ENCODE data around the gene CCDC68.
A peak's percentile ranks its signal among the peaks of the same experiment; 100 is the strongest.

- TF ChIP-seq, protein P1, sequence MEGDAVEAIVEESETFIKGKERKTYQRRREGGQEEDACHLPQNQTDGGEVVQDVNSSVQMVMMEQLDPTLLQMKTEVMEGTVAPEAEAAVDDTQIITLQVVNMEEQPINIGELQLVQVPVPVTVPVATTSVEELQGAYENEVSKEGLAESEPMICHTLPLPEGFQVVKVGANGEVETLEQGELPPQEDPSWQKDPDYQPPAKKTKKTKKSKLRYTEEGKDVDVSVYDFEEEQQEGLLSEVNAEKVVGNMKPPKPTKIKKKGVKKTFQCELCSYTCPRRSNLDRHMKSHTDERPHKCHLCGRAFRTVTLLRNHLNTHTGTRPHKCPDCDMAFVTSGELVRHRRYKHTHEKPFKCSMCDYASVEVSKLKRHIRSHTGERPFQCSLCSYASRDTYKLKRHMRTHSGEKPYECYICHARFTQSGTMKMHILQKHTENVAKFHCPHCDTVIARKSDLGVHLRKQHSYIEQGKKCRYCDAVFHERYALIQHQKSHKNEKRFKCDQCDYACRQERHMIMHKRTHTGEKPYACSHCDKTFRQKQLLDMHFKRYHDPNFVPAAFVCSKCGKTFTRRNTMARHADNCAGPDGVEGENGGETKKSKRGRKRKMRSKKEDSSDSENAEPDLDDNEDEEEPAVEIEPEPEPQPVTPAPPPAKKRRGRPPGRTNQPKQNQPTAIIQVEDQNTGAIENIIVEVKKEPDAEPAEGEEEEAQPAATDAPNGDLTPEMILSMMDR (conservative IDR thresholded peaks at IDR 0.05; ENCODE audit: low read depth, low read length) = no peak
- no peak for TF ChIP-seq RCOR1 (IDR thresholded peaks at IDR 0.05; ENCODE audit: insufficient replicate concordance, low read length)
- no peak for TF ChIP-seq MAFK (IDR thresholded peaks at IDR 0.05; ENCODE audit: low read depth, low read length)
- TF ChIP-seq POLR2A (IDR thresholded peaks at IDR 0.05; ENCODE audit: low read depth, low read length) = no peak
- no peak for TF ChIP-seq SMC3 (IDR thresholded peaks at IDR 0.05; ENCODE audit: low read depth, low read length)
- no peak for TF ChIP-seq RAD21 (IDR thresholded peaks at IDR 0.05; ENCODE audit: low read length)
- no peak for TF ChIP-seq MXI1 (IDR thresholded peaks at IDR 0.05; ENCODE audit: borderline replicate concordance, low read depth, low read length)
- no peak for TF ChIP-seq BHLHE40 (IDR thresholded peaks at IDR 0.05; ENCODE audit: low read depth, low read length)
- TF ChIP-seq, protein P2, sequence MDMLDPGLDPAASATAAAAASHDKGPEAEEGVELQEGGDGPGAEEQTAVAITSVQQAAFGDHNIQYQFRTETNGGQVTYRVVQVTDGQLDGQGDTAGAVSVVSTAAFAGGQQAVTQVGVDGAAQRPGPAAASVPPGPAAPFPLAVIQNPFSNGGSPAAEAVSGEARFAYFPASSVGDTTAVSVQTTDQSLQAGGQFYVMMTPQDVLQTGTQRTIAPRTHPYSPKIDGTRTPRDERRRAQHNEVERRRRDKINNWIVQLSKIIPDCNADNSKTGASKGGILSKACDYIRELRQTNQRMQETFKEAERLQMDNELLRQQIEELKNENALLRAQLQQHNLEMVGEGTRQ (IDR thresholded peaks at IDR 0.05; ENCODE audit: low read depth, low read length) = no peak
- TF ChIP-seq CEBPB (IDR thresholded peaks at IDR 0.05; ENCODE audit: low read depth, low read length) = peak; percentile 19; the same call in 1 of the 2 replicates
- TF ChIP-seq NFE2L2 (IDR thresholded peaks at IDR 0.05; ENCODE audit: low read depth, low read length) = no peak
- TF ChIP-seq, protein P3, sequence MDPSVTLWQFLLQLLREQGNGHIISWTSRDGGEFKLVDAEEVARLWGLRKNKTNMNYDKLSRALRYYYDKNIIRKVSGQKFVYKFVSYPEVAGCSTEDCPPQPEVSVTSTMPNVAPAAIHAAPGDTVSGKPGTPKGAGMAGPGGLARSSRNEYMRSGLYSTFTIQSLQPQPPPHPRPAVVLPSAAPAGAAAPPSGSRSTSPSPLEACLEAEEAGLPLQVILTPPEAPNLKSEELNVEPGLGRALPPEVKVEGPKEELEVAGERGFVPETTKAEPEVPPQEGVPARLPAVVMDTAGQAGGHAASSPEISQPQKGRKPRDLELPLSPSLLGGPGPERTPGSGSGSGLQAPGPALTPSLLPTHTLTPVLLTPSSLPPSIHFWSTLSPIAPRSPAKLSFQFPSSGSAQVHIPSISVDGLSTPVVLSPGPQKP (IDR thresholded peaks at IDR 0.05; ENCODE audit: borderline replicate concordance, low read depth, low read length) = no peak
- TF ChIP-seq RFX5 (IDR thresholded peaks at IDR 0.05; ENCODE audit: low read depth, low read length) = no peak
- TF ChIP-seq MAZ (IDR thresholded peaks at IDR 0.05; ENCODE audit: borderline replicate concordance, low read depth, low read length) = no peak
Measured at GRCh38 chr18:54880395-54881105, 78.7 kb downstream of the CCDC68 start.

Measured in IMR-90 (cell line).